Heart left ventricle (tissue), 13 donors: ENCODE data around the gene BANK1.

Experiments used
- CTCF ChIP-seq, 12 donors: fragments of 200-600 bp; sonication (generic) in 4 of 12; IDR thresholded peaks; one replicate each; pipeline versions ENCODE4 v1.5.0 to v1.8.0; 2018 to 2022; ENCODE audit warnings: antibody characterized with exemption in 12 of 12, mild to moderate bottlenecking in 5 of 12
- POLR2A ChIP-seq, 2 donors: fragments of 450-650 bp; IDR thresholded peaks; one replicate each; pipeline ENCODE4 v1.6.1; 2017; ENCODE audit warnings: antibody characterized with exemption in 2 of 2, mild to moderate bottlenecking in 2 of 2, moderate library complexity in 2 of 2
- donor health status: ischemic (EF 13 %, LVEDD 7.1; RV severe dilation, severe dysfunction).
- donor health status: DM: no; HTN: yes; CAD: no.
- donor health status: DM: no; HTN: no; CAD: no.
- donor health status: ischemic (EF 25% LVEDD 6.9; RV normal size, moderate dysfunction).
- donor health status: ischemic (EF 25% LVEDD 5.7; RV mildly dilated, moderate dysfunction).
- donor health status: ischemic (EF 35%, LVEDD 5.7; RV mildly dilated, moderate dysfunction).
- donor health status: nonischemic (EF 11% LVEDD 7.7; RV severe dilation, severe dysfunction).
- donor health status: DM: yes; HTN: yes; CAD: no.
- donor health status: PGD.
- donor health status: ischemic (EF 29% LVEDD 5.4; RV normal size, mild dysfunction).
- donor health status: nonischemic (EF 23%, LVEDD 6.1; RV moderate dilation, normal function).

DNA sequence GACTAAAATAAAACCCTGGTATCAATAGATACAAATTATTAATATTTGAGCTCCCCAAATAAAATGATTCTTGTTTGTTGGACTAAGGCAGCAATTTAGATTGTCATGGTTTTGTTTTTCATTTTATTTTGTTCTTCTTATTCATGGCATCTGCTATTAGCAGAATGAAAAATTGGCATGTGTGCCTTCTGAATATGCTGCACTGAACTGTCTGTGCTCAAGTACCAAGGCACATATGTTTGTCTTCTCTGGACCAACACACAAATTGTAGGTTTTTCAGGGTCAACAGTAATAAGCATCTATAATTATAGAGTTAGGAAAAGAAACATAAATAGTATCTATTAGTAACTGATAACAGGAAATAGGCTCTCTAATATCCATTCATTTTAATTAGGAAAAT, 121.1 kb downstream of the BANK1 start:
- TF ChIP-seq CTCF (IDR thresholded peaks at IDR 0.05) (no peak), POLR2A (IDR thresholded peaks at IDR 0.05) (no peak)
